Pancreas (tissue), 10 donors: Measurements from ENCODE around the gene IKBKE. TPM values are rescaled to one million over a fixed set of nuclear protein-coding genes. Genes with fewer than 3 reads are reported as not detected.

Experiments used
- ATAC-seq, 4 donors: fragments of 200-7000 bp; cut with Tn5 transposase; one replicate each; pipeline versions ENCODE4 v1.8.0 to v1.9.1; 2020; ENCODE audit warnings: mild to moderate bottlenecking in 4 of 4, moderate library complexity in 4 of 4
- DNase-seq, 6 donors: peaks; one replicate each; pipeline ENCODE4 v3.0.0-alpha.2; 2020
- FAIRE-seq: peaks from 2 replicates; lab custom pipeline; 2012; peaks lifted over from hg19 to GRCh38; lab: Jason Lieb, UNC
- H3K27ac ChIP-seq, 4 donors: fragments of 200-600 bp; sonication (generic); 1 replicate in 3 of 4; 2 replicates in 1 of 4; pipeline versions ENCODE4 v1.5.0 to v1.8.0; 2020
- H3K27me3 ChIP-seq, 4 donors: fragments of 200-600 bp; one replicate each; pipeline ENCODE4 v1.8.0; 2021
- H3K36me3 ChIP-seq, 3 donors: fragments of 200-600 bp; sonication (generic) in 1 of 3; one replicate each; pipeline versions ENCODE4 v1.5.0 to v1.8.0; 2020 to 2021
- H3K4me1 ChIP-seq, 3 donors: fragments of 200-600 bp; one replicate each; pipeline ENCODE4 v1.8.0; 2021
- H3K4me3 ChIP-seq, 4 donors: fragments of 200-600 bp; sonication (generic) in 2 of 4; one replicate each; pipeline versions ENCODE4 v1.5.0 to v1.8.0; 2020 to 2021
- H3K9me3 ChIP-seq, 4 donors: fragments of 200-600 bp; one replicate each; pipeline ENCODE4 v1.8.0; 2021
- WGBS, 2 donors: extraction: QIAGEN DNeasy Blood & Tissue Kit; methylation state at CpG; one replicate each; pipeline ENCODE4 v1.1.7; 2013; 5-methylcytosine and 5-hydroxymethylcytosine counted together
- intact Hi-C, 3 donors: fragments of 100-400 bp; cut with DNase I; formaldehyde crosslinking; loops; one replicate each; pipeline versions ENCODE4 v1.11.1 to v1.14.2; 2022
- polyA plus RNA-seq, 2 donors: library from polyadenylated mRNA; stranded (reverse); fragments of 200-250 nt; gene quantifications; one replicate each; pipeline ENCODE4 v1.2.3, GENCODE V29; 2013
- total RNA-seq, 6 donors: library from RNA; stranded (reverse); fragmentation: NEBNext Ultra II Directional in 4 of 6; extraction: Animal tissue kit (Norgen Biotek cat#: 25700) in 4 of 6; gene quantifications; one replicate each; pipeline versions ENCODE4 v1.2.1 to v1.2.4, GENCODE V29; 2021 to 2023
- TF ChIP-seq, protein P1 (sequence below), 4 donors: fragments of 200-600 bp; sonication (generic) in 3 of 4; IDR thresholded peaks; one replicate each; pipeline versions ENCODE4 v1.5.0 to v1.8.0; 2021; ENCODE audit warnings: antibody characterized with exemption in 4 of 4
- donor health status: healthy with polysubstance abuse.
- donor health status: DM: no; HTN: no; CAD: no; lungs with moderate emphysema.
- donor health status: DM: no; HTN: no; CAD: no.
- donor health status: control.
- donor health status: control.
- donor health status: Bipolar disorder and iron deficiency.
- donor health status: DM: yes; HTN: yes; CAD: no.
- donor health status: DM: no; HTN: no; CAD: no.
- donor health status: DM: no; HTN: no; CAD: no.
- donor health status: DM: yes; HTN: yes; CAD: no.

Gene IKBKE
- total and polyA plus RNA-seq, 8 donors = 1.8 to 9.9 (median 3.4) TPM

DNA sequence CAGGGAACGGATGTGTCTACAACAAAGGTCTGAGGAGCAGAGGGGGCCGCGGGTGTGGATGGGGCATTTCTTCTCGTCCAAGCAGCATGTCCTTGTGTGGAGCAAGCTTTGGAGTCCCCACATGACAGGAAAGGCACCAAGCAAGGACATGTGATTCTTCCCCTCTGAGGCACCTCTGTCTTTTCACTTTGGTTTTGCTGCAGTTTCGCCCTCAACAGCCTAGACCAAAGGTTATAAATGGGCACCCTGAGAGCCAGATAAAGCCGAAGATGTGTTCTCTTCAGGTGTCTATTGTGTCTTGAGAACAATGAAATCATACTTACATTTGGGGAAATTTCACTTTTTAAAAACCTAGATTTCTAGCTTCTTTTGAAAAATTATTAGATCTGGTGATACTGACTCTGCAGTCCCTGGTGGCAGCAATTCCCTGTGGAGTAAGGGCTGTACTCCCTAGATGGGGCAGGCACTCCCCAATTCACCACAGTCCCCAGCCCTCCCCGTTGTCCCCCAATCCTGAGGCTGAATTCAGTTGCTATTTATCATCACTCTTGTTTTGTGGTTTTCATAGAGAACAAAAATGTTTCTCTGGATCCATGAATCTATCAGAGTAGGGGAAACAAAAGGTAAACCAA lies 28.8 kb upstream of the IKBKE start:
- TF ChIP-seq, protein P1, sequence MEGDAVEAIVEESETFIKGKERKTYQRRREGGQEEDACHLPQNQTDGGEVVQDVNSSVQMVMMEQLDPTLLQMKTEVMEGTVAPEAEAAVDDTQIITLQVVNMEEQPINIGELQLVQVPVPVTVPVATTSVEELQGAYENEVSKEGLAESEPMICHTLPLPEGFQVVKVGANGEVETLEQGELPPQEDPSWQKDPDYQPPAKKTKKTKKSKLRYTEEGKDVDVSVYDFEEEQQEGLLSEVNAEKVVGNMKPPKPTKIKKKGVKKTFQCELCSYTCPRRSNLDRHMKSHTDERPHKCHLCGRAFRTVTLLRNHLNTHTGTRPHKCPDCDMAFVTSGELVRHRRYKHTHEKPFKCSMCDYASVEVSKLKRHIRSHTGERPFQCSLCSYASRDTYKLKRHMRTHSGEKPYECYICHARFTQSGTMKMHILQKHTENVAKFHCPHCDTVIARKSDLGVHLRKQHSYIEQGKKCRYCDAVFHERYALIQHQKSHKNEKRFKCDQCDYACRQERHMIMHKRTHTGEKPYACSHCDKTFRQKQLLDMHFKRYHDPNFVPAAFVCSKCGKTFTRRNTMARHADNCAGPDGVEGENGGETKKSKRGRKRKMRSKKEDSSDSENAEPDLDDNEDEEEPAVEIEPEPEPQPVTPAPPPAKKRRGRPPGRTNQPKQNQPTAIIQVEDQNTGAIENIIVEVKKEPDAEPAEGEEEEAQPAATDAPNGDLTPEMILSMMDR (IDR thresholded peaks at IDR 0.05) = no peak
- FAIRE-seq (no peak), ATAC-seq (no peak), DNase-seq (no peak)
- no peaks in the 10 kb centered on the region for H3K9me3 ChIP-seq
- H3K4me1 ChIP-seq = peaks cover 0 to 7% (median 6%) of the 10 kb centered on the region in 3 donors
- no peak overlapping the region for H3K4me3 ChIP-seq
- WGBS, 2 donors = 82 to 88% methylated on average over 7 of the region's 7 CpGs
- no peaks in the 10 kb centered on the region for H3K27me3 ChIP-seq
- intact Hi-C loops = no loop called here
- no peak overlapping the region for H3K27ac ChIP-seq
- no peaks in the 10 kb centered on the region for H3K36me3 ChIP-seq

DNA sequence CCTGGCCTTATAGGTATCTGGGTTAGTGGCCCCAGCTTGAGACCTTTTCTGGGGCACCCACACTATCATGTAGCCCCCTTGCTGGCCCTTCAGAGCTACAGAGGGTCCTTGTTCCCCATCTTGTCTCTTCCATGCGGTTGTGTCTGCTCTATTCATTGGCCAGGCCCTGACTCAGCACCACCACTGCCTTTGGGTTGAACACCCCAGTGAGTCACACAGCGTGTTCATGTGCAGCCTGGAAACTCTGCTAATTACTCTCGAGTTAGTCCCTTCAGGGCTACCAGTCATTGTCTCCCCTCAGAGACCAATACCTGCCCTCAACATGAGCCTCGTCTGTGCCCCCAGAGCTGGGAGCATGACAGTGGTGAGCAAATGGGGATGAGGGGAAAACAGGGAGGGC lies 28.2 kb upstream of the IKBKE start:
- WGBS, 2 donors = 84 to 91% methylated on average over 4 of the region's 4 CpGs
- H3K4me3 ChIP-seq = no peak overlapping the region
- TF ChIP-seq, protein P1 (IDR thresholded peaks at IDR 0.05) = no peak
- no peak overlapping the region for H3K27ac ChIP-seq
- no peak for DNase-seq
- H3K36me3 ChIP-seq = no peaks in the 10 kb centered on the region
- FAIRE-seq = no peak
- no peak for ATAC-seq
- H3K27me3 ChIP-seq = no peaks in the 10 kb centered on the region
- H3K9me3 ChIP-seq = no peaks in the 10 kb centered on the region
- intact Hi-C loops = no loop called here
- H3K4me1 ChIP-seq = peaks cover 0 to 7% (median 6%) of the 10 kb centered on the region in 3 donors

DNA sequence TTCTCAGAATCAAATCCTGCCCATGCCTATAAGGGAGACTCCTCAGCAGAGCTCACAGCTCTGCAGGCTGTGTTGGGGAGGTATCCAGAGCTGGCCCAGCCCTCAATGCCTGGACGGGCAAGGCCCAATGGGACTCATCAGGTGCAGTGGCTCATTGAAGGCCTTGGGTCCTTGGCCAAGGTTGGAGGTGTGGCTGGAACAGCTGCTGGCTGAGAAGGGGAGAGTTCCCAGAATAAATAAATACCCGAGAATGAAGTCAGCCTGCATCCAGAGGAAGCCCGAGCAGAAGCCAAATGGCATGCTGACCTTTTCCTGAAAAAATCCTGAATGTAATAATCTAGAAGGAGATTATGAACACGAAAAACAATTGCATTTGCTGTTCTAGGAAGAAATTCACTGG lies 25.2 kb upstream of the IKBKE start:
- peak; percentile 93 to 98 (median 97) for ATAC-seq
- WGBS, 2 donors = 16 to 23% methylated on average over 4 of the region's 4 CpGs
- TF ChIP-seq, protein P1 (IDR thresholded peaks at IDR 0.05) = no peak

DNA sequence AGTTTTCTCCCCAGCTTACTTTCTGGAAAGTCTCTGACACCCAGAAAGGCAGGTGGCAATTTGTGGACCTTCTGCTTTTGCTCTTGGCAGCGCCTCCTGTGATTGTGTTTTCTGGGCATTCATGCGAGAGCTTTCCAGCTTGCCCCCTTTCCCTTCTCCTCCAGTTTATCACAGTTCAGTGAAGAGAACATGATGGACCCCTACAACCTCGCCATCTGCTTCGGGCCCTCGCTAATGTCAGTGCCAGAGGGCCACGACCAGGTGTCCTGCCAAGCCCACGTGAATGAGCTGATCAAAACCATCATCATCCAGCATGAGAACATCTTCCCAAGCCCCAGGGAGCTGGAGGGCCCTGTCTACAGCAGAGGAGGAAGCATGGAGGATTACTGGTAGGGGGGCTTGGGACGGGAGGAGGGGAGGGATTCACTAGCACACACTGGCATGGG lies 24.3 kb upstream of the IKBKE start:
- H3K36me3 ChIP-seq = no peaks in the 10 kb centered on the region
- no peak for FAIRE-seq
- intact Hi-C loops = no loop called here
- H3K27ac ChIP-seq = peak overlapping the region in 1 of 4 donors; percentile 37
- H3K4me1 ChIP-seq = peaks cover 0 to 7% (median 6%) of the 10 kb centered on the region in 3 donors
- WGBS, 2 donors = 89 to 90% methylated on average over 8 of the region's 8 CpGs
- no peak overlapping the region for H3K4me3 ChIP-seq
- no peaks in the 10 kb centered on the region for H3K9me3 ChIP-seq
- H3K27me3 ChIP-seq = no peaks in the 10 kb centered on the region
- no peak for DNase-seq
- no peak for ATAC-seq
- TF ChIP-seq, protein P1 (IDR thresholded peaks at IDR 0.05) = no peak

More for the DNA sequence above, 25.2 kb upstream of the IKBKE start:
- DNase-seq (peak; percentile 68 to 84 (median 80)), FAIRE-seq (no peak)
- no peak overlapping the region for H3K4me3 ChIP-seq
- no peaks in the 10 kb centered on the region for H3K36me3 ChIP-seq
- intact Hi-C loops = no loop called here
- no peaks in the 10 kb centered on the region for H3K9me3 ChIP-seq
- peaks cover 0 to 7% (median 6%) of the 10 kb centered on the region in 3 donors for H3K4me1 ChIP-seq
- H3K27ac ChIP-seq = peak overlapping the region in 2 of 4 donors; percentile 34 to 37
- H3K27me3 ChIP-seq = no peaks in the 10 kb centered on the region
